ENCODE data around the gene ABHD14A. TPM values are rescaled to one million over a fixed set of nuclear protein-coding genes. Genes with fewer than 3 reads are reported as not detected.

The ABHD14A gene
- total RNA-seq, 4 donors from 2014 or later: 10.0 to 22.3 (median 15.8) TPM

DNA sequence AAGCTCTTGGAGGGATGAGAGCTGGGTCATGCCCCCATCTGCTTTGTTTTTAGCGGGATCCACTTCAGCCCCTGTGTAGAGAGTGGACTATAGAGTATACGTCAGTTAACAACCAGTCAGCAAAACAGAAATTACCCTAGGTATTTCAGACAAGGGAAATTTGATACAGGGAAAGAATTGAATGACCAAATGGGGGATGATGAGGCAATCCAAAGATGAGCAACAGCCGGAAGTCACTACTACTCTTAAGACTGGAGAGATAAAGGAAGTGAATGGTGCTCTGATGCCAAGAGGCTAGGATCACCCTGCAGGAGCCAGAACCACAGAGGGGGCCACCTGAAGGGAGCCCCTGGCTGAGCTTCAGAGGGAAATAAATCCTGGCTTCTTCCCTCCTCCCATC, 21.4 kb upstream of the ABHD14A start:
- no peak overlapping the region for H3K27ac ChIP-seq (replicated peaks in 1 of 4)
- peaks cover 10 to 22% (median 20%) of the 10 kb centered on the region in 4 donors for H3K4me1 ChIP-seq
- intact Hi-C loops (cut with DNase I): no loop called here
- H3K9me3 ChIP-seq: no peaks in the 10 kb centered on the region
- peaks cover 0 to 24% (median 21%) of the 10 kb centered on the region in 4 donors for H3K36me3 ChIP-seq
- WGBS: 68% methylated on average over 3 of the region's 3 CpGs
- no peak for DNase-seq (ENCODE audit: extremely low spot score)
- no peak overlapping the region for H3K4me3 ChIP-seq
- H3K27me3 ChIP-seq: no peaks in the 10 kb centered on the region
- TF ChIP-seq EP300 (IDR thresholded peaks at IDR 0.05) (no peak), POLR2A (IDR thresholded peaks at IDR 0.05; ENCODE audit: low read depth) (no peak), POLR2AphosphoS5 (IDR thresholded peaks at IDR 0.05) (no peak)
- TF ChIP-seq, protein P1, sequence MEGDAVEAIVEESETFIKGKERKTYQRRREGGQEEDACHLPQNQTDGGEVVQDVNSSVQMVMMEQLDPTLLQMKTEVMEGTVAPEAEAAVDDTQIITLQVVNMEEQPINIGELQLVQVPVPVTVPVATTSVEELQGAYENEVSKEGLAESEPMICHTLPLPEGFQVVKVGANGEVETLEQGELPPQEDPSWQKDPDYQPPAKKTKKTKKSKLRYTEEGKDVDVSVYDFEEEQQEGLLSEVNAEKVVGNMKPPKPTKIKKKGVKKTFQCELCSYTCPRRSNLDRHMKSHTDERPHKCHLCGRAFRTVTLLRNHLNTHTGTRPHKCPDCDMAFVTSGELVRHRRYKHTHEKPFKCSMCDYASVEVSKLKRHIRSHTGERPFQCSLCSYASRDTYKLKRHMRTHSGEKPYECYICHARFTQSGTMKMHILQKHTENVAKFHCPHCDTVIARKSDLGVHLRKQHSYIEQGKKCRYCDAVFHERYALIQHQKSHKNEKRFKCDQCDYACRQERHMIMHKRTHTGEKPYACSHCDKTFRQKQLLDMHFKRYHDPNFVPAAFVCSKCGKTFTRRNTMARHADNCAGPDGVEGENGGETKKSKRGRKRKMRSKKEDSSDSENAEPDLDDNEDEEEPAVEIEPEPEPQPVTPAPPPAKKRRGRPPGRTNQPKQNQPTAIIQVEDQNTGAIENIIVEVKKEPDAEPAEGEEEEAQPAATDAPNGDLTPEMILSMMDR (IDR thresholded peaks at IDR 0.05): no peak

DNA sequence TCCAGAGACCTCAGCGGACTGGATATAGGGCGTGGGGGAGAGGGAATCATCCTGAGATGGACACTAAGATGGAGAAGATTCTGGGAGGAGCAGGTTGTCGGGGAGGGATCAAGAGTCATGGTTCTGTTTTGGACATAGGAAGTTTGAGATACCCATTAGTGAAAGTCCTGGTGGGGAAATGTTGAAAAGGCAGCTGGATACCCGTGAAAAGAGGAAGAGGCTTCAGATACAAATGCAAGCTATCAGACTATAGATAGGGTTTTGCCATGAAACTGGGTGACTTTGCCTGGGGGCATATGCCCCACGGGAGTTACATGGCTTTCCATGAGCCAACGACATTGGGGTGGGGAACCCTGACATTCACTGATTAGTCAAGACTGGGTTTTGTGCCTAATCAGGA, 20.8 kb upstream of the ABHD14A start:
- no peak overlapping the region for H3K27ac ChIP-seq (replicated peaks in 1 of 4)
- intact Hi-C loops (cut with DNase I): no loop called here
- peaks cover 0 to 24% (median 23%) of the 10 kb centered on the region in 4 donors for H3K36me3 ChIP-seq
- no peaks in the 10 kb centered on the region for H3K9me3 ChIP-seq
- peaks cover 10 to 22% (median 20%) of the 10 kb centered on the region in 4 donors for H3K4me1 ChIP-seq
- no peaks in the 10 kb centered on the region for H3K27me3 ChIP-seq
- H3K4me3 ChIP-seq: no peak overlapping the region
- DNase-seq (ENCODE audit: extremely low spot score): no peak
- TF ChIP-seq POLR2AphosphoS5 (IDR thresholded peaks at IDR 0.05) (no peak), POLR2A (IDR thresholded peaks at IDR 0.05; ENCODE audit: low read depth) (no peak), EP300 (IDR thresholded peaks at IDR 0.05) (no peak)
- TF ChIP-seq, protein P1 (IDR thresholded peaks at IDR 0.05): no peak
- 76% methylated on average over 6 of the region's 6 CpGs for WGBS

DNA sequence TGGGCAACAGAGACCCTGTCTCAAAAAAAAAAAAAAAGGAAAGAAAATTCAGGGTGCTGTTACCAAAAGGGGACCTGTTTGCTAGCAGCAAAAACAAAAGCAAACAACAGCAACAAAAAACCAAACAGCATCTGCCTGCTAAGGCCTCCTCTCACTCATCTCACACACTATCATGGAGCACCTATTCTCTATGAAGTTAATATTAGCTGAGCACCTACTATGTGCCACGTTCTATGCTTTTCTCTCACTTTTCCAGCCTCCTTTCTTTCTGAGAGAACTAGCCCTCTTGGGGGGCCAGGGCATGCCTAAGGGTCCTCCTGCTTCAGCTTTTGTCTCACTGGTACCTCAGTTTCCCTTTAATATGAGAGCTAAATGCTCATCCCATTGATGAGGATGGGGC, 20.2 kb upstream of the ABHD14A start:
- no peak overlapping the region for H3K27ac ChIP-seq (replicated peaks in 1 of 4)
- no peak overlapping the region for H3K4me3 ChIP-seq
- H3K27me3 ChIP-seq: no peaks in the 10 kb centered on the region
- WGBS: 83% methylated on average over 1 of the region's 1 CpG
- intact Hi-C loops (cut with DNase I): no loop called here
- no peak for DNase-seq (ENCODE audit: extremely low spot score)
- H3K9me3 ChIP-seq: no peaks in the 10 kb centered on the region
- TF ChIP-seq, protein P1 (IDR thresholded peaks at IDR 0.05): no peak
- no peak for TF ChIP-seq POLR2AphosphoS5 (IDR thresholded peaks at IDR 0.05)
- TF ChIP-seq EP300 (IDR thresholded peaks at IDR 0.05): no peak
- TF ChIP-seq POLR2A (IDR thresholded peaks at IDR 0.05; ENCODE audit: low read depth): no peak
- H3K36me3 ChIP-seq: peaks cover 4 to 27% (median 25%) of the 10 kb centered on the region in 4 donors
- peaks cover 10 to 22% (median 20%) of the 10 kb centered on the region in 4 donors for H3K4me1 ChIP-seq

DNA sequence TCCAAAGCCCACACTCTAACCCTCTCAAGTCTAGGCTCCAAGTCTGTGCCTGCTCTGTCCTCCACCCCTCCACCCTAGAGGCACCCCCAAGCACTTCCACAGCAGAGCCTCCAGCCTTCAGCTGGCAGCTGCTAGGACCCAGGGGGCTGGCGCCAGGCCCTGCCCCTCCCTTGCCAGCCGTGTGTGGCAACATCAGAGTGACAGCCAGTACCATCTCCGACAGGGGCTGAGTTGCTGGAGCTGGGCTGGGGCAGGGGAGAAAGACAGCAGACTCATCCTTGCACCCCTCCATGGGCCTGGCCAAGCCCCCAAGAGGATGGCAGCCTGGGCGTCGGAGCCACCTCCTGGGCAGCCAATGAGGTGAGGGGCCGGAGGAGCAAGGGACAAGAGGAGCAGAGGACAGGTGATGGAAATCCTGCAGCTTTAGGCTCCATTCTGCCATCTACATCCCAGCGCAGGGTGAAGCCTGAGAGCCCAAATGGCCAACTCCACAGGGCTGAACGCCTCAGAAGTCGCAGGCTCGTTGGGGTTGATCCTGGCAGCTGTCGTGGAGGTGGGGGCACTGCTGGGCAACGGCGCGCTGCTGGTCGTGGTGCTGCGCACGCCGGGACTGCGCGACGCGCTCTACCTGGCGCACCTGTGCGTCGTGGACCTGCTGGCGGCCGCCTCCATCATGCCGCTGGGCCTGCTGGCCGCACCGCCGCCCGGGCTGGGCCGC, 19.5 kb upstream of the ABHD14A start, which contains the start of gene GPR62:
Gene GPR62 (plus strand): TSS at position 207 of the 718 bp plus-strand sequence. CDS start 272 bp downstream, at position 479.
- peaks cover 6 to 33% (median 30%) of the 10 kb centered on the region in 4 donors for H3K36me3 ChIP-seq
- TF ChIP-seq, protein P1 (IDR thresholded peaks at IDR 0.05): no peak
- no peak for TF ChIP-seq EP300 (IDR thresholded peaks at IDR 0.05)
- TF ChIP-seq POLR2A (IDR thresholded peaks at IDR 0.05; ENCODE audit: low read depth): no peak
- no peak for TF ChIP-seq POLR2AphosphoS5 (IDR thresholded peaks at IDR 0.05)
- WGBS: 80% methylated on average over 2 of the region's 33 CpGs
- intact Hi-C loops (cut with DNase I): no loop called here
- no peaks in the 10 kb centered on the region for H3K27me3 ChIP-seq
- peak within 1 kb of the TSS; percentile 75 to 87 (median 82) for H3K27ac ChIP-seq (replicated peaks in 1 of 4)
- peak within 1 kb of the TSS; percentile 58 to 61 (median 58) for H3K4me3 ChIP-seq
- DNase-seq (ENCODE audit: extremely low spot score): no peak
- H3K9me3 ChIP-seq: no peaks in the 10 kb centered on the region
- peaks cover 10 to 22% (median 20%) of the 10 kb centered on the region in 4 donors for H3K4me1 ChIP-seq

Measured in esophagus muscularis mucosa (tissue), 4 donors.